Prostate gland (tissue), 2 donors: ENCODE data around the gene ATP10B.

ENCODE experiments used
- CTCF ChIP-seq, 4 experiments: fragments of 200-600 bp in 2 of 4; fragments of 450-650 bp in 2 of 4; sonication (generic) in 2 of 4; IDR thresholded peaks; 1 replicate in 3 of 4; 2 replicates in 1 of 4; pipeline ENCODE4 v1.5.1; 2016 to 2019; ENCODE audit warnings: antibody characterized with exemption in 4 of 4, mild to moderate bottlenecking in 2 of 4, moderate library complexity in 2 of 4
- POLR2A ChIP-seq: fragments of 450-650 bp; IDR thresholded peaks from one replicate; pipeline ENCODE4 v1.6.1; 2016; ENCODE audit warnings: antibody characterized with exemption, mild to moderate bottlenecking
- POLR2AphosphoS5 ChIP-seq: sonication (generic); formaldehyde crosslinking; IDR thresholded peaks from one replicate; pipeline ENCODE4 v1.6.1; 2017; ENCODE audit warnings: antibody characterized with exemption

- TF ChIP-seq POLR2A = no peak
- no peak for TF ChIP-seq CTCF (IDR thresholded peaks at IDR 0.05)
- no peak for TF ChIP-seq POLR2AphosphoS5
Observed at GRCh38 chr5:160537116-160537515, 314.9 kb downstream of the ATP10B start.
